Activated CD4-positive, alpha-beta memory T cell treated with anti-CD3 and anti-CD28 coated beads for 36 hours (primary cell): ENCODE results near the gene MAP4K5. TPM values are rescaled to one million over a fixed set of nuclear protein-coding genes. Genes with fewer than 3 reads are reported as not detected.
A peak's percentile ranks its signal among the peaks of the same experiment; 100 is the strongest.

Source experiments
- CTCF ChIA-PET: fragments of 350-600 bp; sonication (Branson Sonifier 250); formaldehyde crosslinking; loops from one replicate; lab custom pipeline; 2021; ENCODE audit warnings: antibody characterized with exemption, inconsistent platforms; lab: Charles Lee
- POLR2A ChIA-PET: fragments of 350-600 bp; sonication (Branson Sonifier 250); formaldehyde crosslinking; loops from one replicate; lab custom pipeline; 2021; ENCODE audit warnings: antibody characterized with exemption; lab: Charles Lee
- DNase-seq: peaks from one replicate; pipeline ENCODE4 v3.0.0-alpha.2; 2020
- H3K27ac Mint-ChIP-seq: one replicate; pipeline ENCODE4 v1.8.0; 2021; ENCODE audit warnings: mixed read lengths
- H3K27me3 Mint-ChIP-seq: one replicate; pipeline ENCODE4 v1.8.0; 2021; ENCODE audit warnings: mixed read lengths
- H3K36me3 Mint-ChIP-seq: one replicate; pipeline ENCODE4 v1.8.0; 2021; ENCODE audit warnings: mixed read lengths
- H3K4me1 Mint-ChIP-seq: one replicate; pipeline ENCODE4 v1.8.0; 2021; ENCODE audit warnings: low read depth, mixed read lengths
- H3K4me3 Mint-ChIP-seq: one replicate; pipeline ENCODE4 v1.8.0; 2021; ENCODE audit warnings: mild to moderate bottlenecking, mixed read lengths
- H3K9me3 Mint-ChIP-seq: one replicate; pipeline ENCODE4 v1.8.0; 2021; ENCODE audit warnings: mixed read lengths
- intact Hi-C: fragments of 100-400 bp; cut with micrococcal nuclease; formaldehyde crosslinking; loops from one replicate; pipeline ENCODE4 v1.15.1; 2023
- total RNA-seq, 2 experiments: library from RNA; stranded (reverse); gene quantifications; one replicate each; pipeline ENCODE4 v1.2.3, GENCODE V29; 2021

The MAP4K5 gene
- total RNA-seq, 2 experiments from 2014 or later = 14.6 to 15.6 TPM

GRCh38 chr14:50398189-50398580, 134.2 kb downstream of the MAP4K5 start:
- Mint-ChIP-seq H3K27me3 (peaks cover 4% of the 10 kb centered on the region), H3K9me3 (no peaks in the 10 kb centered on the region), H3K4me1 (peaks cover 11% of the 10 kb centered on the region), H3K36me3 (peaks cover 2% of the 10 kb centered on the region), H3K4me3 (no peak overlapping the region), H3K27ac (no peak overlapping the region)
- intact Hi-C loops = loop anchor here (5.0 kb wide), 1 partner anchor 134 kb away; the partner anchor contains the start of gene MAP4K5
- POLR2A ChIA-PET = no interaction called here
- CTCF ChIA-PET = interaction anchor here (0.6 to 1.3 kb wide), 3 partner anchors 32 to 77 kb away, joined by 3 to 4 read pairs (median 3); no protein-coding TSS in a partner anchor
- no peak for DNase-seq

GRCh38 chr14:50397390-50398188, 134.8 kb downstream of the MAP4K5 start:
- H3K4me1 Mint-ChIP-seq = peaks cover 11% of the 10 kb centered on the region
- peak overlapping the region; percentile 57 for H3K4me3 Mint-ChIP-seq
- CTCF ChIA-PET = interaction anchor here (0.6 to 1.5 kb wide), 6 partner anchors 12 to 80 kb away, joined by 3 to 15 read pairs (median 4); no protein-coding TSS in a partner anchor
- DNase-seq = no peak
- no peak overlapping the region for H3K27ac Mint-ChIP-seq
- intact Hi-C loops = loop anchor here (1.0 to 5.0 kb wide), 4 partner anchors 35 to 135 kb away; partner anchors contain the start of genes DMAC2L, L2HGDH and MAP4K5
- H3K36me3 Mint-ChIP-seq = peaks cover 2% of the 10 kb centered on the region
- no peaks in the 10 kb centered on the region for H3K9me3 Mint-ChIP-seq
- POLR2A ChIA-PET = interaction anchor here (0.6 kb wide), 1 partner anchor 20 kb away, joined by 3 read pairs; no protein-coding TSS in a partner anchor
- peaks cover 4% of the 10 kb centered on the region for H3K27me3 Mint-ChIP-seq

DNA sequence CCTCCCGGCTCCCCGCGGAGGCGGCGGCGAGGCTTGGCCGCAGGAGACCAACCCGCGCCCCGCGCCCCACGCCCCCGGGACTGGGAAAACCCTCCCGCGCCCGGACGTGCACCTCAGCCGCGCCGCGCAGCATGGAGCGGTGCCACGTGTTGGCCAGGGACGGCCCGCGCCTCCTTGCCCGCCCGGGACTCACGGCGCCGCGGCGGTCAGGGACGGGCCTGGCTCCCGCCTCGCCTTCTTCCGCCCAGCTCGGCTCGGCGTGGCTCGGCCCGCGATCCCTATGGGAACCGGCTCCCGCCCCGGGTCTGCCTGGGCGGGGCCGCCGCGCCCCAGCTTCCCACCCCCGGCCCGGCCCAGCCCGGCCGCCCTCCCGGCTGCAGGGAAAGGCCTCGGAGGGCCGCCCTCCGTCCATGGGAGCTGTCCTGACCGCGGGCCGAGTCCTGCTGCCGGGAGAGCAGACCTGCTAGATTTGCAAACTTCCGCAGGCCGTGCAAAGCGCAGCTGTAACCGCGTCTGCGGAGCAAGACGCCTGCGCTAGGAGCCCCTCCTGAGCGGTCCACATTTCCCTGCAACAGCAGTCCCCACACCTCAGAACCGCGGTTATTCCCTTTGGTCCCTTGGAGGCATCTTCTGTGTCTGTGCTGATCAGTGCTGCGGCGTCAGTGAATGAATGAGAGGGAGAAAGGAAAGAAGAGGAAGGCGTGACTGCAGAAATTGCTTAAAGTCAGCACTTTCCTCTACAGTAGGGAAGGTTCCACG, 135.6 kb downstream of the MAP4K5 start, which contains the start of gene CDKL1:
Gene CDKL1, minus strand, starts transcription at position 251 of the 759 bp plus-strand sequence. CDS start 1,013 bp downstream, outside the sequence.
- H3K4me3 Mint-ChIP-seq = peak within 1 kb of the TSS; percentile 82
- CTCF ChIA-PET = interaction anchor here (0.6 to 1.5 kb wide), 6 partner anchors 13 to 120 kb away, joined by 3 to 15 read pairs (median 3); no protein-coding TSS in a partner anchor
- H3K27ac Mint-ChIP-seq = no peak within 1 kb of the TSS
- peaks cover 2% of the 10 kb centered on the region for H3K36me3 Mint-ChIP-seq
- H3K27me3 Mint-ChIP-seq = peaks cover 4% of the 10 kb centered on the region
- intact Hi-C loops = loop anchor here (1.0 to 5.0 kb wide), 5 partner anchors 34 to 135 kb away; partner anchors contain the start of genes DMAC2L, L2HGDH and MAP4K5
- no peaks in the 10 kb centered on the region for H3K9me3 Mint-ChIP-seq
- DNase-seq = peak; percentile 57
- POLR2A ChIA-PET = interaction anchor here (0.6 to 0.9 kb wide), 3 partner anchors 19 to 566 kb away, joined by 3 read pairs; no protein-coding TSS in a partner anchor
- H3K4me1 Mint-ChIP-seq = peaks cover 11% of the 10 kb centered on the region

GRCh38 chr14:50395448-50395847, 136.9 kb downstream of the MAP4K5 start:
- peaks cover 2% of the 10 kb centered on the region for H3K36me3 Mint-ChIP-seq
- no peaks in the 10 kb centered on the region for H3K9me3 Mint-ChIP-seq
- peaks cover 4% of the 10 kb centered on the region for H3K27me3 Mint-ChIP-seq
- DNase-seq = no peak
- no peak overlapping the region for H3K27ac Mint-ChIP-seq
- ChIA-PET POLR2A (no interaction called here), CTCF (interaction anchor here (1.0 kb wide), 1 partner anchor 65 kb away, joined by 3 read pairs; no protein-coding TSS in a partner anchor)
- peak overlapping the region; percentile 82 for H3K4me3 Mint-ChIP-seq
- intact Hi-C loops = loop anchor here (5.0 kb wide), 1 partner anchor 137 kb away; the partner anchor contains the start of gene MAP4K5
- peaks cover 11% of the 10 kb centered on the region for H3K4me1 Mint-ChIP-seq

GRCh38 chr14:50394713-50395112, 137.7 kb downstream of the MAP4K5 start:
- no peak for DNase-seq
- H3K36me3 Mint-ChIP-seq = peaks cover 2% of the 10 kb centered on the region
- no peak overlapping the region for H3K27ac Mint-ChIP-seq
- H3K4me1 Mint-ChIP-seq = peaks cover 11% of the 10 kb centered on the region
- H3K4me3 Mint-ChIP-seq = no peak overlapping the region
- no peaks in the 10 kb centered on the region for H3K9me3 Mint-ChIP-seq
- intact Hi-C loops = loop anchor here (5.0 kb wide), 1 partner anchor 138 kb away; the partner anchor contains the start of gene MAP4K5
- POLR2A ChIA-PET = interaction anchor here (1.2 kb wide), 1 partner anchor 16 kb away, joined by 4 read pairs; no protein-coding TSS in a partner anchor
- CTCF ChIA-PET = interaction anchor here (1.0 to 1.2 kb wide), 2 partner anchors 65 to 73 kb away, joined by 3 to 4 read pairs; no protein-coding TSS in a partner anchor
- H3K27me3 Mint-ChIP-seq = peaks cover 4% of the 10 kb centered on the region

- no peaks in the 10 kb centered on the region for H3K4me1 Mint-ChIP-seq
- no peak overlapping the region for H3K4me3 Mint-ChIP-seq
- DNase-seq = no peak
- intact Hi-C loops = no loop called here
- no peaks in the 10 kb centered on the region for H3K27me3 Mint-ChIP-seq
- ChIA-PET POLR2A (no interaction called here), CTCF (no interaction called here)
- H3K36me3 Mint-ChIP-seq = no peaks in the 10 kb centered on the region
- H3K9me3 Mint-ChIP-seq = no peaks in the 10 kb centered on the region
- no peak overlapping the region for H3K27ac Mint-ChIP-seq
Observed at GRCh38 chr14:50389668-50390441, 142.5 kb downstream of the MAP4K5 start.

GRCh38 chr14:50388256-50388931, 144.0 kb downstream of the MAP4K5 start:
- DNase-seq = no peak
- no peaks in the 10 kb centered on the region for H3K27me3 Mint-ChIP-seq
- intact Hi-C loops = no loop called here
- H3K36me3 Mint-ChIP-seq = no peaks in the 10 kb centered on the region
- no peak overlapping the region for H3K27ac Mint-ChIP-seq
- H3K9me3 Mint-ChIP-seq = no peaks in the 10 kb centered on the region
- ChIA-PET POLR2A (no interaction called here), CTCF (no interaction called here)
- H3K4me3 Mint-ChIP-seq = no peak overlapping the region
- H3K4me1 Mint-ChIP-seq = no peaks in the 10 kb centered on the region

DNA sequence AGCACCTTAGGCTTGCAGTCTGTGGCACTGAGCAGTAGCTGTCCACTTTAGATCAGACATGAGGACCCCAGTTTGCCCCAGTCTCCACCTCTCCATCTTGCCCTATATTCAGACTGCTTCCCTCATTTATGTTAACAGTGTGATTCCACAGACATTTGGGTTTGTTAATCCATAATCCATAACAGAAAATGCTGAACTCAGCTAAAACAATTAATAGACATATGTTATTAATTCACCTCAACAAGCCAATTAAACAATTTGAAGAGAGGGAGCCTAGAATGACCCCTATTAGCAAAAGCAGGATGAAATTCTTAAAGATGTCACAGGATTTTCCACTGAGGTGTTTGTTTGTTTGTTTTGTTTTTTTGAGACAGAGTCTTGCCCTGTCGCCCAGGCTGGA, 144.8 kb downstream of the MAP4K5 start:
- ChIA-PET CTCF (no interaction called here), POLR2A (no interaction called here)
- Mint-ChIP-seq H3K4me1 (no peaks in the 10 kb centered on the region), H3K27me3 (no peaks in the 10 kb centered on the region), H3K9me3 (no peaks in the 10 kb centered on the region), H3K36me3 (no peaks in the 10 kb centered on the region), H3K4me3 (no peak overlapping the region), H3K27ac (no peak overlapping the region)
- intact Hi-C loops = no loop called here
- no peak for DNase-seq

DNA sequence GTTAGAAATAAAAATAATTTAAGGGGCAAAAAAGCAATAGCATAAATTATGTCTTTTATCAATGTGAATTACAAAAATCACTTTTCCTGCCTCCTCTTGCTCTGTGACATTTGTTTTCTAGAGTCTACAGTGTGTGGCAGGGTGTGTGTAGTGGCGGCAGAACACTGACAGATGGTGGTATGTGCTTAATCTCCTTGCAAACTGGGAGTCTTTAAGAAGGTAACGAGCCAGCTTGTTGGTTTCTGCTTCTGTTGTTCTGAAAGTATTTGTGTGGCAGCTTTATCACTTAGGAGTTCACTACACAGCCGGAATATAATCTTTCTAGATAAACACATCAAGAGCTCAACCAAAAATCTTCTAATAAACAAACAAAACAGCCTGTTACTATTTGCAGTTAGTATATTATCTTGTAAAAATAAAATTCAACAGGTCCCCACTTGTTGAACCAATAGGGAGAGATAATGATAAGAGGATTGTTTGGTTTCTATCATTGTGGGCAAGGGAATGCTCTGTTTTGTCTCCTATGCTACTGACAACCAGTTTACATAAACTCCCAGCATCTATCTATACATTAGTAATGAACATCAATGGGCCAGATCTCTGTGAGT, 148.6 kb downstream of the MAP4K5 start:
- no peak overlapping the region for H3K4me3 Mint-ChIP-seq
- POLR2A ChIA-PET = no interaction called here
- H3K4me1 Mint-ChIP-seq = no peaks in the 10 kb centered on the region
- intact Hi-C loops = no loop called here
- no peaks in the 10 kb centered on the region for H3K36me3 Mint-ChIP-seq
- no peaks in the 10 kb centered on the region for H3K9me3 Mint-ChIP-seq
- CTCF ChIA-PET = interaction anchor here (0.8 kb wide), 1 partner anchor 34 kb away, joined by 3 read pairs; no protein-coding TSS in a partner anchor
- no peak overlapping the region for H3K27ac Mint-ChIP-seq
- DNase-seq = no peak
- H3K27me3 Mint-ChIP-seq = no peaks in the 10 kb centered on the region

GRCh38 chr14:50381823-50382287, 150.5 kb downstream of the MAP4K5 start:
- no peak for DNase-seq
- no peaks in the 10 kb centered on the region for H3K4me1 Mint-ChIP-seq
- H3K4me3 Mint-ChIP-seq = no peak overlapping the region
- H3K27ac Mint-ChIP-seq = no peak overlapping the region
- ChIA-PET POLR2A (no interaction called here), CTCF (no interaction called here)
- no peaks in the 10 kb centered on the region for H3K9me3 Mint-ChIP-seq
- no peaks in the 10 kb centered on the region for H3K27me3 Mint-ChIP-seq
- no peaks in the 10 kb centered on the region for H3K36me3 Mint-ChIP-seq
- intact Hi-C loops = no loop called here
